Activated naive CD8-positive, alpha-beta T cell treated with anti-CD3 and anti-CD28 coated beads, Interleukin-2, amount 50 U/mL, for 24 hours (primary cell): ENCODE measurements around the gene NHSL1.

Source experiments
- ATAC-seq: fragments of 150-1000 bp; cut with Tn5 transposase; one replicate; pipeline ENCODE4 v1.10.0; 2021
- DNase-seq: peaks from one replicate; pipeline ENCODE4 v3.0.0; 2021
- H3K27ac Mint-ChIP-seq: one replicate; pipeline ENCODE4 v1.8.0; 2021; ENCODE audit warnings: mild to moderate bottlenecking, mixed read lengths
- H3K27me3 Mint-ChIP-seq: one replicate; pipeline ENCODE4 v1.8.0; 2021; ENCODE audit warnings: mixed read lengths
- H3K36me3 Mint-ChIP-seq: one replicate; pipeline ENCODE4 v1.8.0; 2021; ENCODE audit warnings: low read depth, mixed read lengths
- H3K4me1 Mint-ChIP-seq: one replicate; pipeline ENCODE4 v1.8.0; 2021; ENCODE audit warnings: mixed read lengths
- H3K4me3 Mint-ChIP-seq: one replicate; pipeline ENCODE4 v1.8.0; 2021; ENCODE audit warnings: mild to moderate bottlenecking, moderate library complexity, mixed read lengths
- H3K9me3 Mint-ChIP-seq: one replicate; pipeline ENCODE4 v1.8.0; 2021; ENCODE audit warnings: mixed read lengths

NHSL1 gene

GRCh38 chr6:138499303-138500018 is at the start of gene NHSL1:
Gene NHSL1, minus strand, starts transcription at chr6:138499494. Its CDS starts 204 bp downstream, at chr6:138499290.
- Mint-ChIP-seq H3K4me3 (no peak within 1 kb of the TSS), H3K36me3 (no peaks in the 10 kb centered on the region), H3K4me1 (peaks cover 5% of the 10 kb centered on the region), H3K27ac (no peak within 1 kb of the TSS), H3K27me3 (no peaks in the 10 kb centered on the region), H3K9me3 (no peaks in the 10 kb centered on the region)
- peak; percentile 20 for ATAC-seq
- DNase-seq, result no peak

DNA sequence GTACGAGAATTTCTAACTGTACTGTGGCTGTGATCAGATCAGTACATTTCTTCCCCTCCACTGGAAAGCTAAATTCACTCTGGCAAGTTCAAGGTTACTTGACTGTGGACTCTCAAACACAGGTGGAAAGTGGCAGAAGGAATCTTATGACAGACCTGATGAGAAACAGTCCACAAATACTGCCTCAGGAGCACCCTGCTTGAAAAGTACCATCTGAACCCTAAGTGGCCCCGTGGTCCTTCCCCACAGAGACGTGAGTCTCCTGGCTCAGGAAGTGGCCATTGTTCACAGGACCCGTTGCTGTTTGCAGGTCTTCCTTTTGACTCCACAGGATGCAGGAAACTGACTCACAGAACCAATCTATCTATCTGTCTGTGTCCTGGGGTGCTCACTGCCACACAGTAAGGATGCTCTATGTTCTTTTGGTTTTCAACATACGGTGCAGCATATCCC is 47.5 kb upstream of the NHSL1 start:
- DNase-seq (no peak), ATAC-seq (peak; percentile 43)
- Mint-ChIP-seq H3K36me3 (no peaks in the 10 kb centered on the region), H3K9me3 (no peaks in the 10 kb centered on the region), H3K27ac (no peak overlapping the region), H3K4me3 (no peak overlapping the region), H3K4me1 (peaks cover 5% of the 10 kb centered on the region), H3K27me3 (peaks cover 11% of the 10 kb centered on the region)

- peaks cover 5% of the 10 kb centered on the region for H3K4me1 Mint-ChIP-seq
- H3K9me3 Mint-ChIP-seq, result no peaks in the 10 kb centered on the region
- DNase-seq (no peak), ATAC-seq (peak; percentile 33)
- H3K36me3 Mint-ChIP-seq, result no peaks in the 10 kb centered on the region
- no peak overlapping the region for H3K27ac Mint-ChIP-seq
- no peak overlapping the region for H3K4me3 Mint-ChIP-seq
- peaks cover 8% of the 10 kb centered on the region for H3K27me3 Mint-ChIP-seq
Measured at GRCh38 chr6:138545621-138545980, 46.3 kb upstream of the NHSL1 start.

DNA sequence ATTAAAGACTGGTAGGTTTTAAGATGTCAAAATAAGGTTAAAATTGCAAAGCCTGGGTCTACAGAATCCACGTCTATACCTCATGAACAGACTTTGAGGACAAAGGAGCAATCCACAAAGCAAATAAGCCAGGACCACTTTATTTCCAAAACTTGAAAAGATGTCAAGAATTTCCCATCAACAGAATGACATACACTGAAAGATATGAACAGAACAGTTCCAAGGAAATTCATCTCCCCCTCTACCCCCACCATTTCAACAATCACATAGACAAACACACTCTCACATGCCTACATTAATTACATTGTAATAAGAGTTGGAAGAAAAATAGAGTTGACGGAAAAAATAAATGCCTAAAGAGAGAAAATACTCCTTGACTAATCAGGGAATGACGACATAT is 45.2 kb upstream of the NHSL1 start:
- DNase-seq (no peak), ATAC-seq (no peak)
- no peaks in the 10 kb centered on the region for H3K36me3 Mint-ChIP-seq

DNA sequence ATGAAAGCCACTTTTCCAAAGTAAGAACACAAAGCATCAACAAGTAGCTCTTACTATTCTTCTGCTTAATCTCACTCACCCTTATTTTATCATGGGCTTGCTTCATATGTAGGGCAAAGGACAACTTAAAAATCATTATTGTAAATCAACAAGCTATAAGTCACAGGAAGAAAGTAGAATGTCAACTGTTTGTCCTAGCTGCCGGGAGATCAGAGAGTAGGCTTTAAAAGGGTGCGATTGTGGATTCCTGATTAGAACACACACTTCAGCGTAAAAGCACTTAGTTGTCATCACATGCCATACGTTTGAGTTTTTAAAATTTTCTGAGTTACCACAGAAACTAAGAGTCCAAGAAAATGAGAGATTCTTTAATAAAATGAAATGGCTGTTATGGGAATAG is 44.4 kb upstream of the NHSL1 start:
- Mint-ChIP-seq H3K36me3 (no peaks in the 10 kb centered on the region), H3K27me3 (peaks cover 7% of the 10 kb centered on the region), H3K9me3 (no peaks in the 10 kb centered on the region), H3K4me3 (no peak overlapping the region), H3K4me1 (peaks cover 5% of the 10 kb centered on the region), H3K27ac (no peak overlapping the region)
- ATAC-seq (no peak), DNase-seq (no peak)

More for the DNA sequence above, 45.2 kb upstream of the NHSL1 start:
- Mint-ChIP-seq H3K27ac (no peak overlapping the region), H3K4me1 (peaks cover 5% of the 10 kb centered on the region), H3K4me3 (no peak overlapping the region), H3K27me3 (peaks cover 7% of the 10 kb centered on the region), H3K9me3 (no peaks in the 10 kb centered on the region)

- no peaks in the 10 kb centered on the region for H3K9me3 Mint-ChIP-seq
- H3K4me1 Mint-ChIP-seq, result peaks cover 4% of the 10 kb centered on the region
- DNase-seq, result no peak
- no peak overlapping the region for H3K27ac Mint-ChIP-seq
- peaks cover 7% of the 10 kb centered on the region for H3K27me3 Mint-ChIP-seq
- no peak overlapping the region for H3K4me3 Mint-ChIP-seq
- no peaks in the 10 kb centered on the region for H3K36me3 Mint-ChIP-seq
- ATAC-seq, result no peak
Measured at GRCh38 chr6:138541823-138542481, 42.7 kb upstream of the NHSL1 start.

DNA sequence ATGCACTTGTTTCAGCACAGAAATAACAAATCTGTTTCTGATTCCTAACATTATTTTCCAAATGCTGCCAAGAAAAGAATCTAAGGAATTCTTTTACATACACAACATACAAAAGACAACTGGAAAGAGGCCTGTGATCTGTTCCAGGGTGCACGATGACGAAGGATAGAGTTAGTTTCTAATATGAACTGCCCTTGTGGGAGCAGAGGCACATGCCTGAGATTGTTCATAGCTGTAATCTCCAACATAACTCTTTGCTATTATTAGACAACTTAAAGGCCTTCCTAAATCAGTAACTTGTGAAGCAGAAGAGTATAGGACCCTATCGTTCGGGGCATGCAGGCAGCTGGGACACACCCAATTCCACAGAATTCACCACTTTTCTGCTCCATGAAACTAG is 41.2 kb upstream of the NHSL1 start:
- H3K4me1 Mint-ChIP-seq, result no peaks in the 10 kb centered on the region
- ATAC-seq, result no peak
- H3K27me3 Mint-ChIP-seq, result peaks cover 7% of the 10 kb centered on the region
- H3K4me3 Mint-ChIP-seq, result no peak overlapping the region
- no peaks in the 10 kb centered on the region for H3K9me3 Mint-ChIP-seq
- no peak overlapping the region for H3K27ac Mint-ChIP-seq
- H3K36me3 Mint-ChIP-seq, result no peaks in the 10 kb centered on the region
- no peak for DNase-seq

DNA sequence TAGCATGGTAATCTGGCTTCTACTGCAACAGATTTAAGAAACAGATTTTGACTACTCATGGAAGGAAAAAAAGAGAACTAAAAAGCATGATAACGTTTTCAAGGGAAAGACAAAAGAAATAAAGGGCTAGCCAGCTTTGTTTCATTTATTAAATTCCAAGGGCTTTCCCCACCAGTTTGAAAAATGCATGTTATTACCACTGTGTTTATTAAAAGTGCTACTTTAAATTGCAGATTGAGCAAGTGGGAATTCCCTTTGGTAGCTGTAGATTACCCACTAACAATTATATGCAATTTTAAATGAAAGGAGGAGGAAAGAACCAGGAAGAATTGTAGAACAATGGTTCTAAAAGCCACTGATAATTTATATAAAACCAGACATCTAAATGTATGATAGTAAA is 40.6 kb upstream of the NHSL1 start:
- no peaks in the 10 kb centered on the region for H3K36me3 Mint-ChIP-seq
- H3K4me3 Mint-ChIP-seq, result no peak overlapping the region
- peaks cover 5% of the 10 kb centered on the region for H3K27me3 Mint-ChIP-seq
- DNase-seq (no peak), ATAC-seq (no peak)
- no peaks in the 10 kb centered on the region for H3K4me1 Mint-ChIP-seq
- H3K9me3 Mint-ChIP-seq, result no peaks in the 10 kb centered on the region
- no peak overlapping the region for H3K27ac Mint-ChIP-seq

- Mint-ChIP-seq H3K4me3 (no peak overlapping the region), H3K4me1 (no peaks in the 10 kb centered on the region), H3K36me3 (no peaks in the 10 kb centered on the region), H3K27ac (no peak overlapping the region), H3K27me3 (peaks cover 2% of the 10 kb centered on the region), H3K9me3 (no peaks in the 10 kb centered on the region)
- DNase-seq (no peak), ATAC-seq (no peak)
Measured at GRCh38 chr6:138538390-138539031, 39.2 kb upstream of the NHSL1 start.

- Mint-ChIP-seq H3K9me3 (no peaks in the 10 kb centered on the region), H3K4me1 (no peaks in the 10 kb centered on the region), H3K27me3 (peaks cover 4% of the 10 kb centered on the region), H3K27ac (no peak overlapping the region), H3K4me3 (no peak overlapping the region), H3K36me3 (no peaks in the 10 kb centered on the region)
- ATAC-seq (no peak), DNase-seq (no peak)
Measured at GRCh38 chr6:138537106-138537505, 37.8 kb upstream of the NHSL1 start.

DNA sequence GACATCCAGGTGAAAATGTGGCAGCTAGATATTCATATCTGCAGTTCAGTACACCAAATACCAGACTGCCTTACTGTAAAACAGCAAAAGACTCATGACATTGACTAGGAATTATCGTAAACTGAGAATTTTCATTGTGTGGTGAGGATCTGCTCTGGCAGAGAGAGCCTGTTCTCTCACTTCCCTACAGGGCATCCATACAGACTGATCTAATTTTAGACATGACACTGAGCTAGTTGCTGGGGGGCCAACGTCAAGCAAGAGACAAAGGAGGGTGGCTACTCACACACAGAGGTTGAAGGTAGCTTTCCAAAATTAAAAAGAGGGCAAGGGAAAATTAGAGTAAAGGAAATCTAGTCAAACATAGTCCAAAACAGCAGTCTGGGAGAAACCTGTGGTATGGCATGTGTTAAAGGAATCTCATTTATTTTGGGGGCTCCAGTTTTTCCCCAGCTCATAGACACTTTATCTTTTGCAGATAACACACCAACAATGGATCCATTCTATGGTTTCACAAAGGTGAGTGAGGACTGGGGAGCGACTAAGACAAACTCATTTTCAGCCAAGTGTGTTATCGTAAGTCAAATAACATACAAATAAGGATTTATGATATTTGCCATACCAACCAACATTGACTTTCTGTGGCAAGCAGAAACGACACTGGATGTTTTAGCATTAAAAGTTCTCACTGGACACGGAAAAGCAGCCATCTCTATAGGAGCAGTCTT is 36.6 kb upstream of the NHSL1 start:
- ATAC-seq (no peak), DNase-seq (no peak)
- Mint-ChIP-seq H3K27ac (no peak overlapping the region), H3K27me3 (peaks cover 5% of the 10 kb centered on the region), H3K4me1 (no peaks in the 10 kb centered on the region), H3K36me3 (no peaks in the 10 kb centered on the region), H3K9me3 (no peaks in the 10 kb centered on the region), H3K4me3 (no peak overlapping the region)

DNA sequence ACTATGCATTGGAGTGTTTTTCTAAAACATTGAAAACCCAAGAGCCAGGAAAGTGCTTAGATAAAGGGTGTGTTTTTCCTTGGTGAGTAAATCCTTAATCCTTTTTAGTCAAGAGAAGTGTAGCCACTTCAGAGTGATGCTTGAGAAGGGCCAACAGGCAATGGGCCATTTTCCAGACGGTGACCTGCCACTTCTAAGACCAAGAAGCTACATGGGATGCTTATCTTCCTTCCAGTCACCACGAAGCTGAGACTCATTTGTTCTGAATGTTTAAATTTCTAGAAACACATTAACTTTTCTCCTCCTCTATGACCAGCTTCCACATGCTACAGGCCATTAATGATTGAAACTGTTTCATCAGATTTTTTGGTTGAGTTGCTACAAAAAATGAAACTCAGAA is 34.4 kb upstream of the NHSL1 start:
- H3K4me3 Mint-ChIP-seq, result no peak overlapping the region
- peaks cover 5% of the 10 kb centered on the region for H3K27me3 Mint-ChIP-seq
- H3K27ac Mint-ChIP-seq, result no peak overlapping the region
- no peaks in the 10 kb centered on the region for H3K36me3 Mint-ChIP-seq
- DNase-seq (no peak), ATAC-seq (no peak)
- no peaks in the 10 kb centered on the region for H3K9me3 Mint-ChIP-seq
- H3K4me1 Mint-ChIP-seq, result no peaks in the 10 kb centered on the region

DNA sequence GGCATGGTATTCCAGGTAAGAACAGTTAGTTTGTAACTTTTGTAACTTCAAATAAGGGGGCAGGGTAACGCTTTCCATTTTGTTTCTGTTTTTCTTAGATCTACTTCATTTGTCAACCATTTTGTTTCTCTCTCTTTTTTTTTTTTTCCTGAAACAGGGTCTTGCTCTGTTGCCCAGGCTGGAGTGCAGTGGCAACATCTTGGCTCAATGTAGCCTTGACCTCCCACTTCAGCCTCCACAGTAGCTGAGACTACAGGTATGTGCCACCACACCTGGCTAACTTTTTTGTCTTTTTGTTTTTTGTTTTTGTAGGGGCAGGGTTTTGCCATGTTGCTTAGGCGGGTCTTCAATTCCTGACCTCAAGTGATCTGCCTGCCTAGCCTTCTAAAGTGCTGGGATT is 32.1 kb upstream of the NHSL1 start:
- no peak for DNase-seq
- H3K4me1 Mint-ChIP-seq, result no peaks in the 10 kb centered on the region
- no peak overlapping the region for H3K4me3 Mint-ChIP-seq
- H3K27me3 Mint-ChIP-seq, result peaks cover 8% of the 10 kb centered on the region
- no peak overlapping the region for H3K27ac Mint-ChIP-seq
- H3K36me3 Mint-ChIP-seq, result no peaks in the 10 kb centered on the region
- H3K9me3 Mint-ChIP-seq, result no peaks in the 10 kb centered on the region
- no peak for ATAC-seq

- peaks cover 6% of the 10 kb centered on the region for H3K27me3 Mint-ChIP-seq
- H3K27ac Mint-ChIP-seq, result no peak overlapping the region
- ATAC-seq (no peak), DNase-seq (no peak)
- no peaks in the 10 kb centered on the region for H3K36me3 Mint-ChIP-seq
- no peaks in the 10 kb centered on the region for H3K9me3 Mint-ChIP-seq
- no peaks in the 10 kb centered on the region for H3K4me1 Mint-ChIP-seq
- H3K4me3 Mint-ChIP-seq, result no peak overlapping the region
Measured at GRCh38 chr6:138529478-138529877, 30.2 kb upstream of the NHSL1 start.

- H3K36me3 Mint-ChIP-seq, result no peaks in the 10 kb centered on the region
- no peak overlapping the region for H3K4me3 Mint-ChIP-seq
- peaks cover 6% of the 10 kb centered on the region for H3K27me3 Mint-ChIP-seq
- no peaks in the 10 kb centered on the region for H3K9me3 Mint-ChIP-seq
- no peak overlapping the region for H3K27ac Mint-ChIP-seq
- ATAC-seq, result no peak
- no peak for DNase-seq
- H3K4me1 Mint-ChIP-seq, result no peaks in the 10 kb centered on the region
Measured at GRCh38 chr6:138528956-138529355, 29.7 kb upstream of the NHSL1 start.
